Retina (tissue), 1 donor: ENCODE measurements around the gene ACOT6.
"Not testable (repeated sequence)": the region's sequence is repeated elsewhere in the genome, so short reads cannot be mapped to it uniquely, and the experiment has no call there.

Source experiments
- DNase-seq: peaks from one replicate; pipeline ENCODE4 v3.0.0-alpha.2; 2016

ACOT6 gene

GRCh38 chr14:73612339-73613045, at the start of gene ACOT6:
TSS of gene ACOT6 (plus strand) at chr14:73612517. CDS start at chr14:73612572, 55 bp downstream.
- peak; percentile 93 for DNase-seq

- not testable (repeated sequence) for DNase-seq
Measured at GRCh38 chr14:73562696-73563095, 49.6 kb upstream of the ACOT6 start.

GRCh38 chr14:73566431-73566830, 45.9 kb upstream of the ACOT6 start:
- DNase-seq, result not testable (repeated sequence)

GRCh38 chr14:73566935-73567334, 45.4 kb upstream of the ACOT6 start:
- DNase-seq, result not testable (repeated sequence)

- DNase-seq, result no peak
Measured at GRCh38 chr14:73567358-73567757, 45.0 kb upstream of the ACOT6 start.

- DNase-seq, result no peak
Measured at GRCh38 chr14:73567951-73568885, 44.1 kb upstream of the ACOT6 start.

- DNase-seq, result not testable (repeated sequence)
Measured at GRCh38 chr14:73568886-73569184, 43.5 kb upstream of the ACOT6 start.

- peak; percentile 96 for DNase-seq
Measured at GRCh38 chr14:73569185-73569958, 42.9 kb upstream of the ACOT6 start, which contains the start of gene ACOT2. TSS of gene ACOT2 (plus strand) at chr14:73569213. CDS start at chr14:73569241, 28 bp downstream.

- peak; percentile 58 for DNase-seq
Measured at GRCh38 chr14:73570913-73571312, 41.4 kb upstream of the ACOT6 start.

GRCh38 chr14:73573034-73573433, 39.3 kb upstream of the ACOT6 start:
- DNase-seq, result not testable (repeated sequence)

- DNase-seq, result not testable (repeated sequence)
Measured at GRCh38 chr14:73573740-73574139, 38.6 kb upstream of the ACOT6 start.

GRCh38 chr14:73574251-73574650, 38.1 kb upstream of the ACOT6 start:
- not testable (repeated sequence) for DNase-seq

- DNase-seq, result no peak
Measured at GRCh38 chr14:73576391-73576790, 35.9 kb upstream of the ACOT6 start.

- DNase-seq, result not testable (repeated sequence)
Measured at GRCh38 chr14:73577214-73577613, 35.1 kb upstream of the ACOT6 start.

- not testable (repeated sequence) for DNase-seq
Measured at GRCh38 chr14:73582102-73582979, 30.0 kb upstream of the ACOT6 start.

- no peak for DNase-seq
Measured at GRCh38 chr14:73588695-73589094, 23.6 kb upstream of the ACOT6 start.

- DNase-seq, result no peak
Measured at GRCh38 chr14:73589116-73589515, 23.2 kb upstream of the ACOT6 start.

GRCh38 chr14:73590673-73591004, 21.7 kb upstream of the ACOT6 start:
- DNase-seq, result not testable (repeated sequence)

- peak; percentile 84 for DNase-seq
Measured at GRCh38 chr14:73591690-73592449, 20.4 kb upstream of the ACOT6 start, which contains the start of gene ACOT4. TSS of gene ACOT4 (plus strand) at chr14:73591873. CDS start at chr14:73591960, 87 bp downstream.

GRCh38 chr14:73594491-73594890, 17.8 kb upstream of the ACOT6 start:
- no peak for DNase-seq

GRCh38 chr14:73599499-73599898, 12.8 kb upstream of the ACOT6 start:
- DNase-seq, result no peak
